ENCODE data around the gene SMIM38. TPM values are rescaled to one million over a fixed set of nuclear protein-coding genes. Genes with fewer than 3 reads are reported as not detected.

Gene SMIM38
- total RNA-seq, 1 experiment from 2014 or later: 0.54 TPM

- RAD21 ChIA-PET (ENCODE audit: low non-redundant PET in 1 of 2, low total read pairs in 2 of 2, uncharacterized antibody in 2 of 2, unreplicated experiment in 2 of 2): no interaction called here
- POLR2A ChIA-PET: interaction anchor here (1.4 kb wide), 1 partner anchor 173 kb away, joined by 3 read pairs; the partner anchor contains the start of gene MYEOV
- H3K4me3 ChIP-seq (replicated peaks in 1 of 2; ENCODE audit: low read depth in 1 of 2, low read length in 2 of 2): no peak overlapping the region
- no peaks in the 10 kb centered on the region; a peak in 1 of 4 replicates for H3K9me3 ChIP-seq (ENCODE audit: control insufficient read depth in 1 of 2, insufficient read depth in 1 of 2, low read depth in 1 of 2, low read length in 2 of 2)
- no peak for TF ChIP-seq JUND (IDR thresholded peaks at IDR 0.05)
- no peak for TF ChIP-seq TCF7L2 (IDR thresholded peaks at IDR 0.05; ENCODE audit: borderline replicate concordance, extremely low read depth, insufficient read depth, insufficient read length)
- no peak for TF ChIP-seq POLR2AphosphoS5 (IDR thresholded peaks at IDR 0.05; ENCODE audit: low read depth, low read length)
- TF ChIP-seq CBX3 (IDR thresholded peaks at IDR 0.05; ENCODE audit: low read depth): no peak
- no peak for TF ChIP-seq SIN3A (IDR thresholded peaks at IDR 0.05; ENCODE audit: low read depth)
- TF ChIP-seq ZFX (IDR thresholded peaks at IDR 0.05): no peak
- no peak for TF ChIP-seq SRF (IDR thresholded peaks at IDR 0.05; ENCODE audit: low read depth)
- no peak for TF ChIP-seq SP1 (IDR thresholded peaks at IDR 0.05; ENCODE audit: low read depth)
- TF ChIP-seq CEBPB (IDR thresholded peaks at IDR 0.05; ENCODE audit: low read depth): no peak
- TF ChIP-seq, protein P1, sequence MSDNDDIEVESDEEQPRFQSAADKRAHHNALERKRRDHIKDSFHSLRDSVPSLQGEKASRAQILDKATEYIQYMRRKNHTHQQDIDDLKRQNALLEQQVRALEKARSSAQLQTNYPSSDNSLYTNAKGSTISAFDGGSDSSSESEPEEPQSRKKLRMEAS (IDR thresholded peaks at IDR 0.05): no peak
- no peak for TF ChIP-seq ATF3 (IDR thresholded peaks at IDR 0.05)
- no peak for TF ChIP-seq ELF1 (IDR thresholded peaks at IDR 0.05; ENCODE audit: borderline replicate concordance, low read depth)
- TF ChIP-seq RAD21 (IDR thresholded peaks at IDR 0.05; ENCODE audit: low read depth): no peak
- no peak for TF ChIP-seq REST (IDR thresholded peaks at IDR 0.05; ENCODE audit: low read depth)
- TF ChIP-seq, protein P2, sequence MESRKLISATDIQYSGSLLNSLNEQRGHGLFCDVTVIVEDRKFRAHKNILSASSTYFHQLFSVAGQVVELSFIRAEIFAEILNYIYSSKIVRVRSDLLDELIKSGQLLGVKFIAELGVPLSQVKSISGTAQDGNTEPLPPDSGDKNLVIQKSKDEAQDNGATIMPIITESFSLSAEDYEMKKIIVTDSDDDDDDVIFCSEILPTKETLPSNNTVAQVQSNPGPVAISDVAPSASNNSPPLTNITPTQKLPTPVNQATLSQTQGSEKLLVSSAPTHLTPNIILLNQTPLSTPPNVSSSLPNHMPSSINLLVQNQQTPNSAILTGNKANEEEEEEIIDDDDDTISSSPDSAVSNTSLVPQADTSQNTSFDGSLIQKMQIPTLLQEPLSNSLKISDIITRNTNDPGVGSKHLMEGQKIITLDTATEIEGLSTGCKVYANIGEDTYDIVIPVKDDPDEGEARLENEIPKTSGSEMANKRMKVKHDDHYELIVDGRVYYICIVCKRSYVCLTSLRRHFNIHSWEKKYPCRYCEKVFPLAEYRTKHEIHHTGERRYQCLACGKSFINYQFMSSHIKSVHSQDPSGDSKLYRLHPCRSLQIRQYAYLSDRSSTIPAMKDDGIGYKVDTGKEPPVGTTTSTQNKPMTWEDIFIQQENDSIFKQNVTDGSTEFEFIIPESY (IDR thresholded peaks at IDR 0.05; ENCODE audit: extremely low read depth, insufficient replicate concordance, low read length): no peak
- TF ChIP-seq EZH2 (IDR thresholded peaks at IDR 0.05): no peak
- no peak for TF ChIP-seq EGR1 (IDR thresholded peaks at IDR 0.05; ENCODE audit: low read depth)
- no peak for TF ChIP-seq ZNF274 (IDR thresholded peaks at IDR 0.05; ENCODE audit: low read depth, low read length)
- no peak for TF ChIP-seq CTCF (IDR thresholded peaks at IDR 0.05 in 2 of 3, conservative IDR thresholded peaks at IDR 0.05 in 1 of 3; ENCODE audit: borderline replicate concordance in 1 of 3, insufficient read depth in 1 of 3, low read depth in 2 of 3, low read length in 2 of 3)
- no peak for TF ChIP-seq POLR2A (IDR thresholded peaks at IDR 0.05; ENCODE audit: borderline replicate concordance, extremely low read depth, insufficient read depth, insufficient read length)
- no peak for ATAC-seq
- H3K9ac ChIP-seq (ENCODE audit: low read length): no peak overlapping the region
- H3K4me2 ChIP-seq (ENCODE audit: low read length): 0 out of 2 replicates have a peak overlapping the region, but pooled peaks have one; percentile 39
- DNase-seq (ENCODE audit: low read depth, low spot score): no peak
- H3K27me3 ChIP-seq (ENCODE audit: insufficient read depth, low read length): no peaks in the 10 kb centered on the region
- no peak overlapping the region for H3K27ac ChIP-seq (ENCODE audit: low read depth, low read length)
- no peaks in the 10 kb centered on the region for H3K79me2 ChIP-seq (ENCODE audit: insufficient read depth, low read length)
- BruUV-seq (replicated peaks): no TSS peak
- H3K36me3 ChIP-seq (ENCODE audit: control insufficient read depth in 1 of 2, insufficient read depth in 2 of 2, low read length in 2 of 2): no peaks in the 10 kb centered on the region
- no peak overlapping the region for H2AFZ ChIP-seq (ENCODE audit: low read depth, low read length, poor library complexity, severe bottlenecking)
- intact Hi-C loops (cut with micrococcal nuclease): no loop called here
- peaks cover 50 to 76% of the 10 kb centered on the region in 2 experiments for H3K4me1 ChIP-seq (ENCODE audit: control insufficient read depth in 1 of 2, insufficient read depth in 2 of 2, low read length in 2 of 2)
- H3K9me2 ChIP-seq (ENCODE audit: insufficient read depth): no peaks in the 10 kb centered on the region
- CTCF ChIA-PET: interaction anchor here (1.5 to 1.9 kb wide), 2 partner anchors 11 to 19 kb away, joined by 3 to 11 read pairs; no protein-coding TSS in a partner anchor
- no peaks in the 10 kb centered on the region for H4K20me1 ChIP-seq (ENCODE audit: insufficient read depth)
Measured at GRCh38 chr11:69120096-69120875, 35.4 kb upstream of the SMIM38 start.
